ENCODE data around the gene NYNRIN.

DNA sequence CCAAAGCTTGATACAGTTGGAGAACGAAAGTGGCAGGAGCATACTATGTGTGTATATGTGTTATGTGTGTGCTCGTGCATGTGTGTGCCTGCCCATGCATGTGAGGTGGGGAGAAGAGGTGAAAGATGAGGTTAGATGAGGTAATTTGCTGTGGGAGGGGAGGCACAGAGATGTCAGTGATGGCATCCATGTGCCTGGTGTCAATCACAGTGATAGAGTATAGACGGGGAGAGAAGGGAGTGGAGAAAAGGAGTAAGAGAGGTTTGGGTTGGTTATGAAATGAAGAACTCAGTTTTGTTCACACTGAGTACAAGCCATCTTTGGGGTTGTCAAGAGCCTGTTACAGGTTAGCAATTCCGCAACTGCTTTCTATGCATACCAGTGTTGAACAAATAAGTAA, 14.6 kb upstream of the NYNRIN start:
- TF ChIP-seq, protein P1, sequence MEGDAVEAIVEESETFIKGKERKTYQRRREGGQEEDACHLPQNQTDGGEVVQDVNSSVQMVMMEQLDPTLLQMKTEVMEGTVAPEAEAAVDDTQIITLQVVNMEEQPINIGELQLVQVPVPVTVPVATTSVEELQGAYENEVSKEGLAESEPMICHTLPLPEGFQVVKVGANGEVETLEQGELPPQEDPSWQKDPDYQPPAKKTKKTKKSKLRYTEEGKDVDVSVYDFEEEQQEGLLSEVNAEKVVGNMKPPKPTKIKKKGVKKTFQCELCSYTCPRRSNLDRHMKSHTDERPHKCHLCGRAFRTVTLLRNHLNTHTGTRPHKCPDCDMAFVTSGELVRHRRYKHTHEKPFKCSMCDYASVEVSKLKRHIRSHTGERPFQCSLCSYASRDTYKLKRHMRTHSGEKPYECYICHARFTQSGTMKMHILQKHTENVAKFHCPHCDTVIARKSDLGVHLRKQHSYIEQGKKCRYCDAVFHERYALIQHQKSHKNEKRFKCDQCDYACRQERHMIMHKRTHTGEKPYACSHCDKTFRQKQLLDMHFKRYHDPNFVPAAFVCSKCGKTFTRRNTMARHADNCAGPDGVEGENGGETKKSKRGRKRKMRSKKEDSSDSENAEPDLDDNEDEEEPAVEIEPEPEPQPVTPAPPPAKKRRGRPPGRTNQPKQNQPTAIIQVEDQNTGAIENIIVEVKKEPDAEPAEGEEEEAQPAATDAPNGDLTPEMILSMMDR (IDR thresholded peaks at IDR 0.05): no peak
- TF ChIP-seq POLR2A (IDR thresholded peaks at IDR 0.05): no peak
